ENCODE data around the gene GPRIN3. TPM values are rescaled to one million over a fixed set of nuclear protein-coding genes. Genes with fewer than 3 reads are reported as not detected.

The GPRIN3 gene
- total and polyA plus RNA-seq, 10 of the 15 experiments (the other 5 are each of a cell fraction or from before 2014, with no cell fraction given) = under 0.01 to 0.05 (median 0.01) TPM; not detected in 6

- ChIA-PET RAD21 (ENCODE audit: unreplicated experiment) (no interaction called here), SMC1A (ENCODE audit: uncharacterized antibody, unreplicated experiment) (interaction anchor here (0.6 kb wide), 1 partner anchor 37 kb away, joined by 3 read pairs; no protein-coding TSS in a partner anchor), CTCF (interaction anchor here (3.2 kb wide), 1 partner anchor 10 kb away, joined by 7 read pairs; no protein-coding TSS in a partner anchor), POLR2A (no interaction called here)
- Histone ChIP-seq H3K4me1 (ENCODE audit: control insufficient read depth, insufficient read depth, low read length) (no peaks in the 10 kb centered on the region), H3K9me3 (replicated peaks; ENCODE audit: control insufficient read depth, insufficient read depth, low read length) (no peaks in the 10 kb centered on the region; the same call in 2 of the 3 replicates), H3K4me2 (ENCODE audit: control insufficient read depth, insufficient read depth) (no peak overlapping the region), H3K27me3 (replicated peaks in 1 of 2; ENCODE audit: control insufficient read depth in 2 of 2, insufficient read depth in 2 of 2, low read length in 1 of 2) (no peaks in the 10 kb centered on the region), H3K36me3 (ENCODE audit: control insufficient read depth in 2 of 2, insufficient read depth in 2 of 2, low read length in 1 of 2) (no peaks in the 10 kb centered on the region), H3K4me3 (no peak overlapping the region), H3K79me2 (ENCODE audit: control insufficient read depth, insufficient read depth, low read length) (no peaks in the 10 kb centered on the region), H3K27ac (ENCODE audit: control insufficient read depth, insufficient read depth) (no peak overlapping the region), H2AFZ (ENCODE audit: control insufficient read depth, low read depth, low read length) (no peak overlapping the region), H4K20me1 (ENCODE audit: control insufficient read depth, insufficient read depth) (no peaks in the 10 kb centered on the region), H3K9ac (ENCODE audit: control insufficient read depth, insufficient read depth, low read length) (no peak overlapping the region)
- in situ Hi-C loops (cut with MboI) = no loop called here
- DNase-seq (ENCODE audit: low read depth, low spot score) (no peak), FAIRE-seq (no peak), ATAC-seq (no peak)
- BruUV-seq (replicated peaks) = no TSS peak
- 0% methylated on average over 2 of the region's 2 CpGs for WGBS (ENCODE audit: insufficient coverage, insufficient replicate concordance, low lambda C conversion rate, missing lambda C conversion rate)
- TF ChIP-seq, protein P1, sequence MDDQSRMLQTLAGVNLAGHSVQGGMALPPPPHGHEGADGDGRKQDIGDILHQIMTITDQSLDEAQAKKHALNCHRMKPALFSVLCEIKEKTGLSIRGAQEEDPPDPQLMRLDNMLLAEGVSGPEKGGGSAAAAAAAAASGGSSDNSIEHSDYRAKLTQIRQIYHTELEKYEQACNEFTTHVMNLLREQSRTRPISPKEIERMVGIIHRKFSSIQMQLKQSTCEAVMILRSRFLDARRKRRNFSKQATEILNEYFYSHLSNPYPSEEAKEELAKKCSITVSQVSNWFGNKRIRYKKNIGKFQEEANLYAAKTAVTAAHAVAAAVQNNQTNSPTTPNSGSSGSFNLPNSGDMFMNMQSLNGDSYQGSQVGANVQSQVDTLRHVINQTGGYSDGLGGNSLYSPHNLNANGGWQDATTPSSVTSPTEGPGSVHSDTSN (IDR thresholded peaks at IDR 0.05; ENCODE audit: insufficient replicate concordance, low read depth, low read length) = no peak
- TF ChIP-seq RELB (IDR thresholded peaks at IDR 0.05; ENCODE audit: low read depth) (no peak), STAT3 (IDR thresholded peaks at IDR 0.05; ENCODE audit: low read depth, low read length) (no peak), POLR2AphosphoS2 (IDR thresholded peaks at IDR 0.05; ENCODE audit: low read depth, low read length) (no peak)
- intact Hi-C loops (cut with micrococcal nuclease; ENCODE audit: unreplicated experiment) = no loop called here
These were observed 19.2 kb downstream of the GPRIN3 start for GRCh38 chr4:89288430-89288829.
